ENCODE measurements around the gene FRG2C.
A peak's percentile ranks its signal among the peaks of the same experiment; 100 is the strongest.
"Not testable (repeated sequence)": the region's sequence is repeated elsewhere in the genome, so short reads cannot be mapped to it uniquely, and the experiment has no call there.

The FRG2C gene

DNA sequence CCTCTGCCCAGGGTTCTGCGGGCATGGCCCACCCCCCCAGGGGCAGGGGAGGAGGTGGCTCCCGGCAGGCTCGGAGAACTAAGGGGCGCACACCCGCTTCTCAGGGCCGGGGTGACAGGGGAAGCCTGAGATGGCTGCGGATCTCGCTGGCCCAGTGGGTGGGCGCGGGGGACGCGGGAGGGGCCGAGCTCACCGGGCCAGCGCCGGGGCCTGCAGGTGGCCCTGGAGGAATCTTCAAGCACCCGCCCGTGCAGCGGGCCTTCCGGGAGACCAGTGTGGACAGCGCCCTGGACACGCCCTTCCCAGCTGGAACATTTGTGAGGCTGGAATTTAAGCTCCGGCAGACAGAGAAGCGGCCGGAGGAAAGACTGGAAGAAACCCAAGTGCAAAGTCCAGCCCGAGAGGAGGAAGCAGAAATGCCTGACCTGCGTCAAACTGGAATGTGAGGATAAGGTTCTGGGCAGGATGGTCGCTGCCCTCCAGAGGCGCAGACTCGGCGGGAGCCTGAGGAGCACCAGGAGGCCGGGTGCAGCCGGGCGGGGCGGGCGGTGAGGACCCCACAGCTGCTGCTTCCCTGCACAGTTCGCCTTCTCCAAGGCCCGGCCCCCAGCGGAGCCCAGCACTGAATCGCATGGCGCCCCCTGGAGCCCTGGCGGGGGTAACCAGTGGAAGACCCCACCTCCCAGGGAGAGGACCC is 5.6 kb upstream of the FRG2C start:
- Mint-ChIP-seq H3K27me3 (peaks cover 44% of the 10 kb centered on the region), H3K4me3 (peak overlapping the region; percentile 75)
- H3K27ac Mint-ChIP-seq; H3K4me1 Mint-ChIP-seq (ENCODE audit: low read depth); H3K9me3 Mint-ChIP-seq; intact Hi-C loops (cut with micrococcal nuclease); H3K36me3 Mint-ChIP-seq (ENCODE audit: low read depth): not testable (repeated sequence)

DNA sequence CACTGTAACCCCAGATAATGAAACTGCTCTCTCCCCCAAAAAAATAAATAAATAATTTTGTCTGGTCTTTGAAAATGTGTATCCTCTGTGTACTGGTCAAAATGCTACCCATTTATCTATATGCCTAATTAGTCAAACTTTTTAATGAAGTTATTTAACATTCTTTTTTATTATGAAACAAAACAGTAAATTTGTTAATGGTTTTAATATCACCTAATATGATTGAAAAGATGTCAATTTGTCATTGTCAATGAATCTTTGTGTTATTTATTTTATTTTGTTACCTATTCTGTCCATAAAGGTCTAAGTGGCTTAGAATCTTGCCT is 5.1 kb upstream of the FRG2C start:
- H3K9me3 Mint-ChIP-seq; H3K4me1 Mint-ChIP-seq (ENCODE audit: low read depth); intact Hi-C loops (cut with micrococcal nuclease); H3K36me3 Mint-ChIP-seq (ENCODE audit: low read depth); H3K27ac Mint-ChIP-seq: not testable (repeated sequence)
- Mint-ChIP-seq H3K4me3 (peak overlapping the region; percentile 75), H3K27me3 (peaks cover 44% of the 10 kb centered on the region)

DNA sequence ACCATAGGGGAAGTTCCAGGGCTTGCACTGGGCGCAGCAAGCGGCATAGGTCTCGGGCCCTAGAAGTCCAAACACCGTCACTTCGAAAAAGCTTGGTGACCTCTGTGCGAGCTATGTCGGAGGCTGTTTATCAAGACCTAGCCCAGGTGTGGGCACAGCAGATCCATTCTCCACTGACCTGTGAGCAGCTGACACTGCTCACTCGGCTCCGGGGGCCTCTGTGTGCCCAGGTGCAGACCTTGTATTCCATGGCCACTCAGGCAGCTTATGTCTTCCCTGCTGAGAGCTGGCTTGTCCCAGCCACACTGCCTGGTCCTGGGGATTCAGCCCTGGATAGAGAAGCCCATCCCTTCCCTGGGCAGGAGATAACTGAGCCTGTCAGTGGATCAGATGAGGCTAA is 1.5 kb downstream of the FRG2C start:
- H3K4me1 Mint-ChIP-seq (ENCODE audit: low read depth); intact Hi-C loops (cut with micrococcal nuclease); H3K4me3 Mint-ChIP-seq; H3K27ac Mint-ChIP-seq; H3K36me3 Mint-ChIP-seq (ENCODE audit: low read depth): not testable (repeated sequence)
- H3K27me3 Mint-ChIP-seq = peaks cover 43% of the 10 kb centered on the region
- H3K9me3 Mint-ChIP-seq = peaks cover 22% of the 10 kb centered on the region

GRCh38 chr3:75667757-75668701 is 3.9 kb downstream of the FRG2C start:
- H3K4me1 Mint-ChIP-seq (ENCODE audit: low read depth); H3K27ac Mint-ChIP-seq; intact Hi-C loops (cut with micrococcal nuclease); H3K36me3 Mint-ChIP-seq (ENCODE audit: low read depth); H3K4me3 Mint-ChIP-seq: not testable (repeated sequence)
- peaks cover 56% of the 10 kb centered on the region for H3K27me3 Mint-ChIP-seq
- H3K9me3 Mint-ChIP-seq = peaks cover 29% of the 10 kb centered on the region

- H3K36me3 Mint-ChIP-seq (ENCODE audit: low read depth); H3K4me3 Mint-ChIP-seq; H3K4me1 Mint-ChIP-seq (ENCODE audit: low read depth); H3K27ac Mint-ChIP-seq; intact Hi-C loops (cut with micrococcal nuclease): not testable (repeated sequence)
- Mint-ChIP-seq H3K9me3 (peaks cover 23% of the 10 kb centered on the region), H3K27me3 (peaks cover 62% of the 10 kb centered on the region)
These were observed 4.7 kb downstream of the FRG2C start for GRCh38 chr3:75668759-75669347.

DNA sequence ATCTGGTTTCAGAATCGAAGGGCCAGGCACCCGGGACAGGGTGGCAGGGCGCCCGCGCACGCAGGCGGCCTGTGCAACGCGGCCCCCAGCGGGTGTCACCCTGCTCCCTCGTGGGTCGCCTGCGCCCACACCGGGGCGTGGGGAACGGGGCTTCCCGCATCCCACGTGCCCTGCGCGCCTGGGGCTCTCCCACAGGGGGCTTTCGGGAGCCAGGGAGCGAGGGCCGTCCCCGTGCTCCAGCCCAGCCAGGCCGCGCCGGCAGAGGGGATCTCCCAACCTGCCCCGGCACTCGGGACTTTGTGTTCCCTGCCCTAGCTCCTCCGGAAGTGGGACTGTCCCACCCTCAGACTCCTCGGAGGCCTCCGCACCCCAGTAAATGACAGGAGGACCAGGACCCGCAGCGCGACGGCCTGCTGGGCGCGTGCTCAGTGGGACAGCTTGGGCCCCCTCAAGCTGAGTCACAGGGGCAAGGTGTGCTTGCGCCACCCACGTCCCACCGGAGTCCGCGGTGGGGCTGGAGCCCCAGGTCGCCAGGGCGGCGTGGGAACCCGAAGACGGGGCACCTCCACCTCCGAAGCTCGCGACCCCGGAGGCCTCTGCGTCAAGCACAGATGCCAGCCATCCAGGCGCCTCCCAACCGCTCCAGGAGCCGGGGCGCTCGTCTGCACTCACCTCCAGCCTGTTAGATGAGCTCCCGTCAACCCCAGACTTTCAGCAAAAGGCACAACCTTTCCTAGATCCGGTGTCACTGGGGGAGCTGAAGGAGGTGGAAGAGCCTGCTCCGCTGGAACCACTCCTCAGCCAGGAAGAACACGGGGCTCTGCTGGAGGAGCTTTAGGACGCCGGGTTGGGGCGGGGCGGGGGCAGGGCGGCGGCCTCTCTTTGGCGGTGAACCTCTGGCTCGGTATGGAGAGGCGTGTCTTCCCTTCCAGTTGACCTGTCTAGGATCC is 5.5 kb downstream of the FRG2C start:
- H3K4me3 Mint-ChIP-seq; H3K27ac Mint-ChIP-seq; H3K4me1 Mint-ChIP-seq (ENCODE audit: low read depth); intact Hi-C loops (cut with micrococcal nuclease); H3K36me3 Mint-ChIP-seq (ENCODE audit: low read depth): not testable (repeated sequence)
- H3K27me3 Mint-ChIP-seq = peaks cover 63% of the 10 kb centered on the region
- peaks cover 23% of the 10 kb centered on the region for H3K9me3 Mint-ChIP-seq

DNA sequence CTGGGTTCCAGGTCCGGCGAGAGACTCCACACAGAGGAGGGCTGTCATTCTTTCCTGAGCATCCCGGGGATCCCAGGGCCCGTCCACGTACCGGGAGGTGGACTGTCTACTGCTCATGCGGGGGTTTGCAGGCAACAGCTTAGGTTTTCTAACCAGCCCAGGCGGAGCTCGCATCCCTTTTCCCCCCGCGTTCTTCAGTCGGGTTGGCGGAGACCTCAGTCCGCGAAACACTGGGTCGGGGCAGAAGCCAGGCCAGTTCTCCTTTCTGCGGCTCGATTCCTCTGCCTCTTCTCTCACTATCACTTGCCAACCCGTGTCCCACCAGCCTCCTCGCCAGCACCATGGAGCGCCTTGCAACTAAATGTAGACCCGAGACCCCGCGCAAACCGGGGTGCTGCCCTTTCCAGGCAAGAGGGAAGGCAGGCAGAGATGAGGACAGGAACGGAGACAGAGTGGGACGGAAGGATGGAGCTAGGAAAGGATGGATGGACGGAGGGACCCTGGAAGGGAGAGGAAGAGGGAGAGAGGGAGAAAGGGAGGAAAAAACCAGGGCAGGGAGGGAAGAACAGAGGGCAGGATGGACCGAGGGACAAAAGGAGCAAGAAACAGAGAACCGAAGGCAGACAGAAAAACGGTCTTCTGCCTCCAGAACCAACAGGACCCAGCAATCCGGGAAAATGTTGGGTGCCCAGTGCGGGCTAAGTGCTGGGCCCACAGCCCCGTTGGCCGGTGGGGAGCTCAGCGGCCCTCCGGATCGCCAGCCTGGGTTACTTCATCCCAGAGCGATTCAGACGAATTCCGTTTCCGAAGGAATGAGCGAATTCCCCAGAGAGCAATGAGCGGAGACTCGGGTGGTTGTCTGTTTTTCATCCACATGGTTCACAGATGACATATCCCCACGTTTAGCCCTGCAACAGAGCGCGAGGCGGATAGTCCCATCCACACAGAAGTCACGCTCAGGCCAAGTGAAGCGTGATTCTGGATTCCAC is 6.5 kb downstream of the FRG2C start:
- H3K4me3 Mint-ChIP-seq; H3K4me1 Mint-ChIP-seq (ENCODE audit: low read depth); H3K36me3 Mint-ChIP-seq (ENCODE audit: low read depth); intact Hi-C loops (cut with micrococcal nuclease); H3K27ac Mint-ChIP-seq: not testable (repeated sequence)
- Mint-ChIP-seq H3K27me3 (peaks cover 59% of the 10 kb centered on the region), H3K9me3 (peaks cover 23% of the 10 kb centered on the region)

GRCh38 chr3:75671287-75672139 is 7.4 kb downstream of the FRG2C start:
- H3K27me3 Mint-ChIP-seq = peaks cover 57% of the 10 kb centered on the region
- H3K4me1 Mint-ChIP-seq (ENCODE audit: low read depth); intact Hi-C loops (cut with micrococcal nuclease); H3K4me3 Mint-ChIP-seq; H3K36me3 Mint-ChIP-seq (ENCODE audit: low read depth); H3K27ac Mint-ChIP-seq: not testable (repeated sequence)
- peaks cover 23% of the 10 kb centered on the region for H3K9me3 Mint-ChIP-seq

- H3K4me3 Mint-ChIP-seq; intact Hi-C loops (cut with micrococcal nuclease); H3K36me3 Mint-ChIP-seq (ENCODE audit: low read depth); H3K27ac Mint-ChIP-seq; H3K4me1 Mint-ChIP-seq (ENCODE audit: low read depth): not testable (repeated sequence)
- peaks cover 23% of the 10 kb centered on the region for H3K9me3 Mint-ChIP-seq
- peaks cover 57% of the 10 kb centered on the region for H3K27me3 Mint-ChIP-seq
These were observed 8.1 kb downstream of the FRG2C start for GRCh38 chr3:75672140-75672775.

DNA sequence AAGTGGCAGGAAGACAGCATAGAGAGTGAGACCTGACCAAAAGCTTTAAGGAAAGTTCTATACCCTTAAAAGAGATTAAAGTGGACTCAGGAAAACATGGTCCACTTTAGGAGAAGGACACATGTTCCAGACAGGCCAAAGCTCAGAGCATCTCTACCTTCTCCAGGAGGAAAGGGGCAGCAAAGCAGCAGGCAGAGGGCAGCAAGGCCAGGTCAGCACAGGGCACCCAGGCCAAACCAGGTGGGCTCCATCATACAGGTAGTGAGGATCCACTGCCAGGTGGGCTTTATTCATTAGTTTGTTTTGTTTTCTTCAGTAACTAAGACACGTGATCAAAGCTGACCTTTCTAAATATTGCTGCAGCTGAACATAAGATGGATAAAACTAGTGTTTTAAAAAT is 19.8 kb downstream of the FRG2C start:
- intact Hi-C loops (cut with micrococcal nuclease); H3K27me3 Mint-ChIP-seq; H3K27ac Mint-ChIP-seq; H3K36me3 Mint-ChIP-seq (ENCODE audit: low read depth); H3K4me3 Mint-ChIP-seq; H3K4me1 Mint-ChIP-seq (ENCODE audit: low read depth): not testable (repeated sequence)
- peaks cover 16% of the 10 kb centered on the region for H3K9me3 Mint-ChIP-seq

GRCh38 chr3:75687323-75687722 is 23.2 kb downstream of the FRG2C start:
- H3K36me3 Mint-ChIP-seq (ENCODE audit: low read depth) = no peaks in the 10 kb centered on the region
- intact Hi-C loops (cut with micrococcal nuclease) = no loop called here
- no peaks in the 10 kb centered on the region for H3K4me1 Mint-ChIP-seq (ENCODE audit: low read depth)
- no peaks in the 10 kb centered on the region for H3K27me3 Mint-ChIP-seq
- no peak overlapping the region for H3K27ac Mint-ChIP-seq
- H3K4me3 Mint-ChIP-seq = no peak overlapping the region
- H3K9me3 Mint-ChIP-seq = peaks cover 16% of the 10 kb centered on the region

DNA sequence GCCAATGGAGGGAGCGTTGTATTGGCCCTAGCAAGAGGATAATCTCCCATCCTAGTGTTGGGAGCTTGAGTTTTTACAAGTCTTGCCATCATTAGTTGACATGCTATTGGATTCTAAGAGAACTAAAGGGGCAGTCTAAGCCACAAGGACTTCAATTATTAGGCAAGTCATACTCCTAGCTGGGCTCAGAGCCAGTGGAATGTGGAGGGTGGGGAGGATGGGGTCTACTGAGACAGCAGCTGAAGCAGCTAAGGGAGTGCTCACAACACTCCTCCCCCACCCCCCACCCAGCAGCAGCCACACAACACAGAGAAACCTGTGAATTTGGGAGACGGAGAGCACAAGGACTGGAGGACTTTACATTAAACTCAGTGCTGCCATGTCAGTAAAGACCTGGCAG is 27.9 kb downstream of the FRG2C start:
- Mint-ChIP-seq H3K4me3 (no peak overlapping the region), H3K4me1 (ENCODE audit: low read depth) (no peaks in the 10 kb centered on the region), H3K36me3 (ENCODE audit: low read depth) (no peaks in the 10 kb centered on the region), H3K27me3 (no peaks in the 10 kb centered on the region), H3K27ac (no peak overlapping the region), H3K9me3 (peaks cover 11% of the 10 kb centered on the region)
- intact Hi-C loops (cut with micrococcal nuclease) = no loop called here

Measured in dendritic cell treated with granulocyte-macrophage colony-stimulating factor and Interleukin-4, amounts not matched to agents 40 ng/mL and 50 ng/mL, for 4 days (primary cell).